Stimulated activated naive CD8-positive, alpha-beta T cell treated with anti-CD3 and anti-CD28 coated beads, Interleukin-15, Interleukin-2, amounts not matched to agents 100 ng/mL and 50 ng/mL, for 24 hours (primary cell): ENCODE results near the gene MAD1L1.

ENCODE experiments used
- H3K27ac Mint-ChIP-seq: one replicate; pipeline ENCODE4 v1.8.0; 2021; ENCODE audit warnings: mild to moderate bottlenecking, mixed read lengths
- H3K27me3 Mint-ChIP-seq: one replicate; pipeline ENCODE4 v1.8.0; 2021; ENCODE audit warnings: mixed read lengths
- H3K36me3 Mint-ChIP-seq: one replicate; pipeline ENCODE4 v1.8.0; 2021; ENCODE audit warnings: low read depth, mixed read lengths
- H3K4me1 Mint-ChIP-seq: one replicate; pipeline ENCODE4 v1.8.0; 2021; ENCODE audit warnings: low read depth, mixed read lengths
- H3K4me3 Mint-ChIP-seq: one replicate; pipeline ENCODE4 v1.8.0; 2021; ENCODE audit warnings: mild to moderate bottlenecking, mixed read lengths
- H3K9me3 Mint-ChIP-seq: one replicate; pipeline ENCODE4 v1.8.0; 2021; ENCODE audit warnings: mixed read lengths

The MAD1L1 gene

DNA sequence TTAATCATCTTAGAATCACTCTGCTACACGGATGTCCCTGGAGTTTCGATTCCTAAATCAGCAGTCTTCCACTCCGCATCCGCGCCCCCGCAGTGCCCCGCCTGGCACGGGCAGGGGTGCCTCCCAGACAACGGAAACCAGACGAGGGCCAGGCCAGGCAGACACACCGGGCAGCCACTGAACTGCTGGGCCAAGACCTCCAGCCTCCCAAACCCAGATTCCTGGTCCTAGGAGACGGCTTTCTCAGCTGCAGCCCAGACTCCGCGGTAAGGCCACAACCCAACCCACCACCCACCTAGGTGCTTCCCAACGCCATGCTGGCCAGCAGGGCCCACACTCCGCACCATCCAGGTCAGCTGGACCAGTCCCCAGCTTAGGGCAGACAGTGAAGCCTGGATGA lies 33.2 kb downstream of the MAD1L1 start:
- no peaks in the 10 kb centered on the region for H3K9me3 Mint-ChIP-seq
- H3K4me1 Mint-ChIP-seq, result no peaks in the 10 kb centered on the region
- peaks cover 31% of the 10 kb centered on the region for H3K36me3 Mint-ChIP-seq
- no peak overlapping the region for H3K27ac Mint-ChIP-seq
- H3K4me3 Mint-ChIP-seq, result no peak overlapping the region
- no peaks in the 10 kb centered on the region for H3K27me3 Mint-ChIP-seq

DNA sequence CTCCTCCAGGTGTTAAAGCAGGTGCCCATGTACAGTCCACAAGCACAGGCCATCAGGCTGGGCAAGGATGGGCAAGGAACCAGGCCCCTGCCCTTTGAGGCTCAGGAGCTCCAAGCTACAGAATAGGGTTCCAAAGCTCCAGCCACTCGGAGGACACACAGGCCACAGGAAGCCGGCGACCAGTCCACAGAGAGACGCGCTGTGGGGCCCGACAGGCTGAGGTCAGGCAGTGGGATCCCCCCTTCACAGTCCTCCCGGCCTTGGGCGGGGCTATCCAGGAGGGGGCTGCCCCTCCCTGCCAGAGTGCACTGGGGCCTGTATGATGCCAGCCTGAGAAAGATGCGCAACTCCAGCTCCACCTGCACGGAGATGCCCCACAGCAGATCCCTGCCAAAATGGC lies 34.0 kb downstream of the MAD1L1 start:
- H3K27ac Mint-ChIP-seq, result no peak overlapping the region

DNA sequence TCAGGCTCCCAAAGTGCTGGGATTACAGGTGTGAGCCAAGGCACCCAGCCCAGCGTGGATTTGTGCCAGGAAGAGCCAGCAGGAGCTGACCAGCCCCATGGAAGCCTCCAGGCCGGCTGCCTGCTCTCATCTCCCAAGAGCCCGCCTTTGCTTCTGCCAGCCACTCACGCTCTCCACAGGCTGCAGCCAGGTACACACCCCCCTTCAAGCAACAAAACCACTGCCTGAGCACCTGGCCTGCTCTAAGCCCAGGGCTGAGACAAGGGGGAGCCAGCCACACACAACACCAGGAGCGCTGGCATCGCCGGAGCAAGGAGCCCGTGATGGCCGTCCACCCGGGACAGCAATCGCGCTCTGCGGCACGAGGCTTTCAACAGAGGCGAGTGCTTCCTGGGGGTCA lies 34.5 kb downstream of the MAD1L1 start:
- H3K27me3 Mint-ChIP-seq, result no peaks in the 10 kb centered on the region
- H3K4me1 Mint-ChIP-seq, result no peaks in the 10 kb centered on the region
- no peaks in the 10 kb centered on the region for H3K9me3 Mint-ChIP-seq
- H3K27ac Mint-ChIP-seq, result no peak overlapping the region
- H3K4me3 Mint-ChIP-seq, result no peak overlapping the region
- peaks cover 33% of the 10 kb centered on the region for H3K36me3 Mint-ChIP-seq

More for the DNA sequence above, 34.0 kb downstream of the MAD1L1 start:
- Mint-ChIP-seq H3K27me3 (no peaks in the 10 kb centered on the region), H3K9me3 (no peaks in the 10 kb centered on the region), H3K4me3 (no peak overlapping the region), H3K36me3 (peaks cover 31% of the 10 kb centered on the region), H3K4me1 (no peaks in the 10 kb centered on the region)

DNA sequence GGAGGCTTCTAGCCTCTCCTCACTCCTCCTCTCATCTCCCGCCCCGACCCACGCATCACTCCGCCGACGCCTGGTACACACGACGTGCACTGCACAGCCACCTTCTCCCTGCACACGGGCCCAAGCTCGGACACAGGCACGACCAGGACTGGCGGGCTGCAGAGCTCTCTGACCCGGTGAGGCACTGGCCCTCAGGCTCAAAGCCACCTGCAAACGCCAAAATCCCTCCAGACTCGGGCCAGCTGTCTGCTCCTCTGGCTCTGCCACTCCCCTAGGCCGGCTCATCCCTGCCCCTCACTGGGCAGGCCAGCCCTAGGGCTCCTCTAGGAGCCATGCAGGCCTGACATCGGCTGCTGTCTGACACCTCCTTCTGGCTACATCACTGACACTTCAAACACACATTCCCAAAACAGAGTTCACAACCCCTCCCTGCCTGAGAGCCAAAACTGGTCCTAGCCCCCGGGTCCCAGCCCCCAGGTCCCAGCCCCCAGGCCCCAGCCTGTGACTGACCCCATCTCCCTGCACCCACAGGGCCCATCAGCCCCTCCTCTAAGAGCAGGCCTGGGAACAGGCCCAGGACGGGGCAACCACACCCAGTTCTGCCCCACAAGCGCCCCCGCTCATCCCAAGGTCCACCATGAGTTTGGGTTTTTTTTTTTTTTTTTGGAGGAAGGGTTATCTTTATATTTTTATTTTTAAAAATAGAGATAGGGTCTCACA lies 35.1 kb downstream of the MAD1L1 start:
- Mint-ChIP-seq H3K36me3 (peaks cover 39% of the 10 kb centered on the region), H3K9me3 (no peaks in the 10 kb centered on the region), H3K4me1 (no peaks in the 10 kb centered on the region), H3K4me3 (no peak overlapping the region), H3K27me3 (no peaks in the 10 kb centered on the region), H3K27ac (no peak overlapping the region)

DNA sequence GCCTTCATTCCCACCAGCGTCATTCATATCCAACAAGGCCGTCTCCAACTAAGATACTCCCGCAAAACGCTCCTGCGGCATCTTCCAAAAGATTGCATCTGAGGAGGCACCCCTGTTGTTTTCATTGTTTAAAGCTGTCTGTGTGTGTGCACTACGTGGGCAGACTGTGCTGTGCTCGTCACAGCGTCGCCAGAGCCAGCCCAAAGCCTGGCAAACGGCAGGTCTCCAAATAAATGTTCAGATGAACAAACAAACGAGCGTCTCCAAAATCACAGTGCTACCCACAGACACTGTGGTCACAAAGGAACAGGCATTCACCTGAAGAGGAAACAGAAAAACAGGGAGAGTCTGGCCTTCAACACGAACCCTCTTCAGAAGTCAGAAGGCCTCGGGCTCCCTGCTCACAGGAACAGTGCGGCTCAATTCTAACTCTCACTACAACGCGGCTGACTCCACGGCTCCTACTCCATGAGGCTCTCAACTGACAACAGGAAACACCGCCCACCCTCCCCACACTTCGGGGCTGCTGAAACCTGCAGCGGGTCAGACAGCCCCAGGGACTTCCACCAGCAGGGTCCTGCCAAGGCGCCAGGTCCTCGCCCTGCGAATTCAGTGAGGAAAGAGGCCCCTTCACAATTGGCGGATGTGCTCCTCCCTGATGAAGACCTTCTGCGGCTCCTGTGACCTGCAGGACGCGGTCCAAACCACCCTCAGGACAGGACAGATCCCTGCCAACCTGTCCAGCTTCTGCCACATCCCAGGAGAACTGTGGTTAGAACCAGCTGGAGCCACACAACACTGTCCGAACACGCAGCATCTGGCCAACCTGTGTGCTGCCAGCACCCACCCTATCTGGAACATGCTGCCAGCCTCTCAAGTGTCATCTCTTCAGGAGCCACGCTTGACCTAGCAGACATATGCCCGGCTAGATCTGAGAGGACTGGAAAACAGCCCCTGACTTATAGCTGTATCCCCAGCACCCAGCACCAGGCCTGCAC lies 36.1 kb downstream of the MAD1L1 start:
- Mint-ChIP-seq H3K9me3 (no peaks in the 10 kb centered on the region), H3K27me3 (no peaks in the 10 kb centered on the region), H3K4me1 (no peaks in the 10 kb centered on the region), H3K27ac (no peak overlapping the region), H3K4me3 (no peak overlapping the region), H3K36me3 (peaks cover 43% of the 10 kb centered on the region)

DNA sequence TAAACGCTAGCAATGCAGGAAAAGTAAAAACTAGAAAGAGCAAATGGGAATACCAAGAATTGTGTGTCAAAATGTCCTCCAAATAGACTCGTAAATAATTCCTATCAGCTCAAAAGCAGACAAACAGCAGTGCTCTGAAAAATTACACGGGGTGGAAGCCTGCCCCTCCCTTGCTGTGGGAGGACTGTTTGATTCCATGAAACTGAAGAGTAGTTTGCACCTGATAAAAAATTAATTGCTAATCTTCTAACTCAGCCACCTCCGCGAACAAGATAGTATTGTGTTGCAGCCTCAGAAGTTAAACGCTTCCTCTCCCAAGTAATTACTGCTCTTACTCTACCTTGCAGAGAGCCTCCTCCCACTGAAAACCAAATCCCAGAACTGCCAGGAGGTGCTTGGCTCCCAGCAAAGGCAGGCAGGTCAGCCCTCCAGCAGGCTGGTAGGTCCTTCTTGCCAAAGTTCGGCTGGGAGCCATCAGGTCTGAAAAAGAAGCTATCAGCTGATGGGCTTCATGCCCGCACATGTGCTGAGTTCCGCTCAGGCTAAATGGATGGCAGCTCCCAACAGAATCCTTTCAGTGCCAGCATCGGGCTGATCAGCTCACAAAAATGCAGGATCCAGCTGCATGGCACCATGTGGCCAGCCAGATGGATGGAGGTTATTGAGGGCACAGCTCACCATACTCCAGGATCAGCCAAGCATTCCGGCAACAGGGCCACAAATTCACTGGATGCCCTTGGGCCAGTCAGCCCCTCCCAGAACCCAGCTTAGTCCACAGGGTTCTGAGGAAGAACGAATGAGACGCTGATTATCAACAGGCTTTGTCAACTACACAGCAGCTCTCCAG lies 37.1 kb downstream of the MAD1L1 start:
- Mint-ChIP-seq H3K4me3 (no peak overlapping the region), H3K9me3 (no peaks in the 10 kb centered on the region), H3K27me3 (no peaks in the 10 kb centered on the region), H3K27ac (no peak overlapping the region), H3K4me1 (no peaks in the 10 kb centered on the region), H3K36me3 (peaks cover 44% of the 10 kb centered on the region)

DNA sequence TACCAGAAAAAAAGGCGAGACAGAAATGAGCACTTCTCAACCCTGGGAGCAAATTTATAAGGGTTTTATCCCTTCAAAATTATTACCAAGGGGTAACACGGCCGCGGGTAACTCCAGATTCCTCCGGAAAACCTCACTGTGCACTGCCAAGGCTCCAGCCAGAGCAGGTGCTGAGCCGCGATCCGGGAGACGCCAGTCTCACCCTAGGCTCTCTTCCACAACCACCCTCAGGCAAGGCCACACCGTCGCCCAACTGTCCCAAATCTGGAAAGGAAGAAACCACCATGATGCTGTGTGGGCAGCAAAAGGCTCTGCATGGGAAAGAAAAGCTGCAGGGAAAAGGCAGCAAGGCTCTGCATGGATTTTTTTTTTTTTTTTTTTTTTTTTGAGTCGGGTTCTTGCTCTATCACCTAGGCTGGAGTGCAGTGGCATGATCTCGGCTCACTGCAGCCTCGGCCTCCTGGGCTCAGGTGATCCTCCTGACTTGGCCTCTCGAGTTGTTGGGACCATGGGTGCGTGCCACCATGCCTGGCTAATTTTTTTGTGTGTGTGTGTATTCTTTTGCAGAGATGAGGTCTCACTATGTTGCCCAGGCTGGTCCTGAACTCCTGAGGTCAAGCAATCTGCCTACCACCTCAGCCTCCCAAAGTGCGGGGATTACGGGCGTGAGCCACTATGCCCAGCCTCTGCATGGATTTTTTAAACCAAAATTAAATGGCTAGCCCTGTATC lies 39.0 kb downstream of the MAD1L1 start:
- no peaks in the 10 kb centered on the region for H3K27me3 Mint-ChIP-seq
- no peak overlapping the region for H3K4me3 Mint-ChIP-seq
- peaks cover 59% of the 10 kb centered on the region for H3K36me3 Mint-ChIP-seq
- no peaks in the 10 kb centered on the region for H3K4me1 Mint-ChIP-seq
- H3K9me3 Mint-ChIP-seq, result peaks cover 9% of the 10 kb centered on the region
- H3K27ac Mint-ChIP-seq, result no peak overlapping the region

DNA sequence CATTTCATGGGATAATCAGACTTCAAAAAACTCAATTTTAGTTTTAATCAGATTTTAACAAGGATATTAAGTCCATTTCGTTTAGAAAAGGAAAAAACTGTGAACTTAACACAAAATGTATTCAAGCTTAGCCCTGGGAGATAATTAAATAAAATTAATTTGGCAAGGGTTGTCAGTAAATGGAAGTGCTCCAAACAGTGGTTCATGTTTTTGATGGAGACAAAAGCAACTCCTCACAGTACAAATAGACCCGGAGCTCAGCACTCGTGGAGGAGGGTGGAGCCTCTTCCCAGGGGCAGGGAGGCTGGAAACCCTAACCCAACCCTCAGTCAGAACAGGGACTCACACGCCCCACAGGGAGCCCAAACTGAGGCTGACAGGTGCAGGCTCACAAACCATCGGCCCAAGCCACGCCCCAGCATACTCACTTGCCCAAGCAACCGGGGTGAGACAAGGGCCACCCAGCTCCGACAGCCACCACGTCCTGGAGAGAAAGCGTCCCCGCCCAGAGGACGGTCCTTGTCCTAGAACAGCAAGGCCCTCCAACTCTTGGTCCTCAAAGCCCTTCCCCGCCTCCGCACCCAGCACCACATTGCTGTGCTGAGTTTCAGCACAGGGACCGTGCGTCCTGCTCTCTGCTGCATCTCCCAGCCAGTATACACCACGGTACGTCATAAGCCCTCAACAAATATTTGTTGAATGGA lies 39.8 kb downstream of the MAD1L1 start:
- H3K4me3 Mint-ChIP-seq, result no peak overlapping the region
- no peaks in the 10 kb centered on the region for H3K27me3 Mint-ChIP-seq
- no peaks in the 10 kb centered on the region for H3K4me1 Mint-ChIP-seq
- peaks cover 9% of the 10 kb centered on the region for H3K9me3 Mint-ChIP-seq
- no peak overlapping the region for H3K27ac Mint-ChIP-seq
- peaks cover 66% of the 10 kb centered on the region for H3K36me3 Mint-ChIP-seq

DNA sequence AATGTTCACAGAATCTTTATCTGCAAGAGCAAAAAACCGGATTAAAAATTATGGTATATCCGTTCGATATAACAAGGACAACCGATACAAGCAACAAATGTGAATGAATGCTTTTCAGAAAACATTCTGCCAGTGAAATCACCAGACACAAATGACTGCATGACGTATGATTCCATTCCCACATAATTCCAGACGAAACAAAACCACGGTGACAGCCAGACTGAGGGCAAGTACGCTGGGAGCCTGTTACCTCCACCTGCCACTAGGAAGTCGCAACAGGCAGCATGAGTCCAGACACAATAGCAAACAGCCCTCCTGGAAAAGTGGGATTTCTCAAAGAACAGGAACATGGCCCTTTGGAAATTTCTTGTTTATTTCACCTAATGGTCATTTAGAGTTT lies 41.7 kb downstream of the MAD1L1 start:
- H3K9me3 Mint-ChIP-seq, result peaks cover 9% of the 10 kb centered on the region
- H3K4me1 Mint-ChIP-seq, result no peaks in the 10 kb centered on the region
- H3K27me3 Mint-ChIP-seq, result no peaks in the 10 kb centered on the region
- no peak overlapping the region for H3K4me3 Mint-ChIP-seq
- H3K27ac Mint-ChIP-seq, result no peak overlapping the region
- H3K36me3 Mint-ChIP-seq, result peaks cover 54% of the 10 kb centered on the region

DNA sequence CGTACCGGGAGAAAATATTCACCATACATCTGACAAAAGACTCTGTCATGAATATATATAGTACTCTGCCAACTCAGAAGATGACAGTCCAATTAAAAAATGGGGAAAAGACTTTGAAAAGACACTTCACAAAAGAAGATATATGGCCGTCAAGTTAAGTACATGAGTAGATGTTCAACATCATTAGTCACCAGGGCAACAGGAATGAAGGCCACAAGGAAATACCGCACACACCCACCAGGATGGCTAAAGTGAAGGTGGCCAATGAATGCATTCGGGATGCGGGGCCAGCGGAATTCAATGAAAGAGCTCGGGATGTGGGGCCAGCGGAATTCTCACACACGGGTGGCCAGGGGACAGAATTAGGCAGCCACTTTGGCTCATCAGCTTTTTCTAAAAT lies 42.2 kb downstream of the MAD1L1 start:
- H3K36me3 Mint-ChIP-seq, result peaks cover 54% of the 10 kb centered on the region
- no peaks in the 10 kb centered on the region for H3K4me1 Mint-ChIP-seq
- no peak overlapping the region for H3K27ac Mint-ChIP-seq
- peaks cover 9% of the 10 kb centered on the region for H3K9me3 Mint-ChIP-seq
- H3K27me3 Mint-ChIP-seq, result no peaks in the 10 kb centered on the region
- no peak overlapping the region for H3K4me3 Mint-ChIP-seq

DNA sequence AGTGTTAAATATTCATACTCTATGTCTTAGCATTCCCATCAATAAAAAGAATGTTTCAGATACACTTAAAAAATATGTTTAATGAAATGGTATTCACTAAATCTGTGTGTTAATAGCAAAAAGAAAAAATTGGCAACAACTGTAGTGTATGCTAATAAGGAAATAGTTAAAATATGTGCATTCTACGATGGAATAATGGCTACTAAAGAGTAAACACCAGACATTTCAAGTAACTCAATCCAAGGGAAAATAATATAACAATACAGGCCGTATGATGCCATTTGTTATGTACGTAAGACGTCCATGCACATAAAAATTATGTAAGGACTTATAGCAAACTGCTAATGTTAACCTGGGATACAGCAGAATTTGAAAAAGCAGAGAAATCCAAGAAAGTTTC lies 46.6 kb downstream of the MAD1L1 start:
- H3K4me1 Mint-ChIP-seq, result no peaks in the 10 kb centered on the region
- peaks cover 9% of the 10 kb centered on the region for H3K9me3 Mint-ChIP-seq
- no peaks in the 10 kb centered on the region for H3K27me3 Mint-ChIP-seq
- no peak overlapping the region for H3K27ac Mint-ChIP-seq
- H3K4me3 Mint-ChIP-seq, result no peak overlapping the region
- H3K36me3 Mint-ChIP-seq, result peaks cover 59% of the 10 kb centered on the region

DNA sequence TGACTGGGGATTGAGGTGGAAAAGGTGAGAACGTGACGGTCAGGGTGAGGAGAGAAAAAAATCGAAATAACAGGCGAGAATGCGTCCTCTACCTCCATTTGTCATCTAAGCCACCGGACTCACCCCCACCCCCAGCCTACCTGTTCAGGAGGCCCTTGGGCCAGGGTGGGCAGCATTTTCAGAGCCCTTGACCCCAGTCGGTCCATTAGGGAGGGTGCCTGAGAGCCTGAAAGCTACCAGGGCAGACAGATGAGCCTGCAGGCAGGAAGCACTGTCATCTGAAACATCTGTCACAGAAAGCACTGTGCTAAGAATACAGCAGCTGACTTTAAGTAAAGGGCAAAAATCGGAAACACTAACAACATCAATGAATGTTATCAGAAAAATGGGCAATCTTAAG lies 47.0 kb downstream of the MAD1L1 start:
- peaks cover 59% of the 10 kb centered on the region for H3K36me3 Mint-ChIP-seq
- H3K9me3 Mint-ChIP-seq, result peaks cover 9% of the 10 kb centered on the region
- no peak overlapping the region for H3K4me3 Mint-ChIP-seq
- H3K4me1 Mint-ChIP-seq, result no peaks in the 10 kb centered on the region
- H3K27me3 Mint-ChIP-seq, result no peaks in the 10 kb centered on the region
- no peak overlapping the region for H3K27ac Mint-ChIP-seq

DNA sequence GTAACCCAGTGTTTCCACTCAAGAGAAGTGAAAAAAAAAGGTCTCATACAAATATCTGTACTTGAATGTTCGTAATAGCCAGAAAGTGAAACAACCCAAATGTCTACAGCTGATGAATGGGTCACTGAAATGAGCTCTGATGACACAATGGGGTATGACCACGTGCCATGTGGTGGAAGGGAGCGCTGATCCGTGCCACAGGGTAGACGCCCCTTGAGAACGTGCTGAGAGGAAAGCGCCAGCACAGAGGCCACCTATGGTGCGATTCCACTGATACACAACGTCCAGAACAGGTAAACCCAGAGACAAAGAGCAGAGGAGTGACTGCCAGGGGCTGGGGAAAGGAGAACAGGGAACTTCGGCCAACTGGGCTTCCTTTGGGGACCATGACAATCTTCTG lies 50.3 kb downstream of the MAD1L1 start:
- Mint-ChIP-seq H3K4me1 (no peaks in the 10 kb centered on the region), H3K27me3 (no peaks in the 10 kb centered on the region), H3K4me3 (no peak overlapping the region), H3K36me3 (peaks cover 39% of the 10 kb centered on the region), H3K9me3 (no peaks in the 10 kb centered on the region), H3K27ac (no peak overlapping the region)
